CD4-positive, CD25-positive, alpha-beta regulatory T cell (primary cell): ENCODE data around the gene TNIK. TPM values are rescaled to one million over a fixed set of nuclear protein-coding genes. Genes with fewer than 3 reads are reported as not detected.

Experiments used
- ATAC-seq, 2 donors: fragments of 150-1000 bp; cut with Tn5 transposase; one replicate each; pipeline ENCODE4 v1.10.0; 2021; ENCODE audit warnings: low read depth in 2 of 2, moderate number of reproducible peaks in 2 of 2, moderate library complexity in 1 of 2
- DNase-seq, 3 donors: peaks; one replicate each; pipeline versions ENCODE4 v3.0.0 to v3.0.0-alpha.2; 2012 to 2022; ENCODE audit warnings: mixed read lengths in 1 of 3
- H3K27ac ChIP-seq: one replicate; pipeline ENCODE4 v1.7.0; 2013; ENCODE audit warnings: mild to moderate bottlenecking, low read length; ENCODE audit not compliant: insufficient read depth, poor library complexity, severe bottlenecking
- H3K27me3 ChIP-seq: one replicate; pipeline ENCODE4 v1.7.0; 2013; ENCODE audit warnings: low read length; ENCODE audit not compliant: control insufficient read depth, insufficient read depth
- H3K36me3 ChIP-seq: one replicate; pipeline ENCODE4 v1.7.0; 2013; ENCODE audit warnings: mild to moderate bottlenecking, low read length, moderate library complexity; ENCODE audit not compliant: control insufficient read depth, insufficient read depth
- H3K4me1 ChIP-seq: 2 replicates; pipeline ENCODE4 v1.7.0; 2013; ENCODE audit warnings: mild to moderate bottlenecking, low read length; ENCODE audit not compliant: insufficient read depth, control insufficient read depth, poor library complexity, severe bottlenecking
- H3K4me3 ChIP-seq: one replicate; pipeline ENCODE4 v1.7.0; 2013; ENCODE audit warnings: low read depth, mild to moderate bottlenecking, low read length, moderate library complexity
- H3K9me3 ChIP-seq, 2 experiments: 1 replicate in 1 of 2; 2 replicates in 1 of 2; pipeline ENCODE4 v1.7.0; 2013; ENCODE audit warnings: low read length in 2 of 2, mild to moderate bottlenecking in 1 of 2, moderate library complexity in 1 of 2; ENCODE audit not compliant: control insufficient read depth in 2 of 2
- H3K27ac Mint-ChIP-seq, 3 donors: one replicate each; pipeline ENCODE4 v1.8.0; 2020 to 2022; ENCODE audit warnings: mild to moderate bottlenecking in 3 of 3, mixed read lengths in 3 of 3, moderate library complexity in 2 of 3
- H3K27me3 Mint-ChIP-seq: one replicate; pipeline ENCODE4 v1.8.0; 2022; ENCODE audit warnings: mild to moderate bottlenecking, mixed read lengths
- H3K36me3 Mint-ChIP-seq: one replicate; pipeline ENCODE4 v1.8.0; 2020; ENCODE audit warnings: mixed read lengths
- H3K4me1 Mint-ChIP-seq, 4 donors: one replicate each; pipeline ENCODE4 v1.8.0; 2020 to 2022; ENCODE audit warnings: mixed read lengths in 4 of 4, mild to moderate bottlenecking in 1 of 4
- H3K4me3 Mint-ChIP-seq, 4 donors: one replicate each; pipeline ENCODE4 v1.8.0; 2020 to 2022; ENCODE audit warnings: mild to moderate bottlenecking in 4 of 4, mixed read lengths in 4 of 4, moderate library complexity in 3 of 4
- H3K9me3 Mint-ChIP-seq, 7 donors: one replicate each; pipeline ENCODE4 v1.8.0; 2020 to 2022; ENCODE audit warnings: mixed read lengths in 7 of 7, mild to moderate bottlenecking in 3 of 7, moderate library complexity in 2 of 7
- polyA plus RNA-seq, 4 donors: library from polyadenylated mRNA; unstranded; fragments of 300-500 nt; fragmentation: Illumina TruSeq; gene quantifications; one replicate each; pipeline ENCODE4 v1.2.3, GENCODE V29; 2021
- total RNA-seq: library from RNA; stranded (reverse); gene quantifications from one replicate; pipeline ENCODE4 v1.2.3, GENCODE V29; 2022

TNIK gene
- total and polyA plus RNA-seq, 5 donors from 2014 or later = 14.7 to 162 (median 22.3) TPM

GRCh38 chr3:171488479-171488878 is 28.3 kb upstream of the TNIK start:
- Mint-ChIP-seq H3K9me3 (no peaks in the 10 kb centered on the region), H3K4me3 (no peak overlapping the region), H3K36me3 (no peaks in the 10 kb centered on the region), H3K27ac (no peak overlapping the region), H3K4me1 (peaks cover 10 to 32% (median 14%) of the 10 kb centered on the region in 4 donors), H3K27me3 (peaks cover 4% of the 10 kb centered on the region)
- no peaks in the 10 kb centered on the region for H3K27me3 ChIP-seq
- ATAC-seq (no peak), DNase-seq (no peak)
- no peaks in the 10 kb centered on the region for H3K9me3 ChIP-seq
- H3K4me3 ChIP-seq = no peak overlapping the region
- peaks cover 5% of the 10 kb centered on the region for H3K4me1 ChIP-seq
- H3K36me3 ChIP-seq = no peaks in the 10 kb centered on the region
- no peak overlapping the region for H3K27ac ChIP-seq

DNA sequence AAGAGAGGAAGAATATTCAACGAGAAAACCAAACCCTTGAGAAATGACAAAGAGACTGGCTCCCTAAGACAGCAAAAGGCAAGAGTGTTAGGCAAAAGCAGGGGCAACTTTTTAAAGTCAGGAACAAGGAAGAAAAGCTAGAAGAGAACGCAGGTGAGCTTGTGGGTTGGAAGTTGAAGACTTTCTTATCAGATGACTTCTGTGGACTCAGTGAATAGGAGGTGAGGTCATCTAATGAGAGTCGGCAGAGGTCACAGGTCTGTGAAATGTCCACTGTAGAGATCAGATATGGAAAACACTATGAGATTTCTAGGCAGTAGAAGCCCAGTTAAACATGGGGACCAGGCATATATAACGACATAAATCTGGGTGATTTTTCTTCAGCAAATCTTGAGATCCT is 27.2 kb upstream of the TNIK start:
- Histone ChIP-seq H3K27ac (no peak overlapping the region), H3K9me3 (no peaks in the 10 kb centered on the region), H3K4me1 (peaks cover 5% of the 10 kb centered on the region), H3K4me3 (no peak overlapping the region), H3K27me3 (no peaks in the 10 kb centered on the region), H3K36me3 (no peaks in the 10 kb centered on the region)
- Mint-ChIP-seq H3K4me3 (no peak overlapping the region), H3K27me3 (peaks cover 4% of the 10 kb centered on the region), H3K36me3 (no peaks in the 10 kb centered on the region), H3K9me3 (no peaks in the 10 kb centered on the region), H3K27ac (no peak overlapping the region), H3K4me1 (peaks cover 2 to 24% (median 10%) of the 10 kb centered on the region in 4 donors)
- DNase-seq (no peak), ATAC-seq (no peak)

DNA sequence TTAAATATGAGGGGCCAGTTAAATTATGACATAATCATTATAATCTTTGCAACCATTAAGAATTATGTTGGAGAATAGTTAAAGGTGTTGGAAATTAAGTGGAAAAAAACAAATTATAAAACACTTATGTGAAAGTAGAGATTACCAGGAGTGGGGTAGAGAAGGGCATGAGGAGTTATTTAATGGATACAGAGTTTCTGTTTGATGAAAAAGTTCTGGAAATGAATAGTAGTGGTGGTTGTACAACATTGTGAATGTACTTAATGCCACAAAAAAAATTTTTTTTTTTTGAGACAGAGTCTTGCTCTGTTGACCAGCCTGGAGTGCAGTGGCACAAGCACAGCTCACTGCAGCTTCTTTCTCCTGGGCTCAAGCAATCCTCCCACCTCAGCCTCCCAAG is 25.1 kb upstream of the TNIK start:
- no peak for ATAC-seq

DNA sequence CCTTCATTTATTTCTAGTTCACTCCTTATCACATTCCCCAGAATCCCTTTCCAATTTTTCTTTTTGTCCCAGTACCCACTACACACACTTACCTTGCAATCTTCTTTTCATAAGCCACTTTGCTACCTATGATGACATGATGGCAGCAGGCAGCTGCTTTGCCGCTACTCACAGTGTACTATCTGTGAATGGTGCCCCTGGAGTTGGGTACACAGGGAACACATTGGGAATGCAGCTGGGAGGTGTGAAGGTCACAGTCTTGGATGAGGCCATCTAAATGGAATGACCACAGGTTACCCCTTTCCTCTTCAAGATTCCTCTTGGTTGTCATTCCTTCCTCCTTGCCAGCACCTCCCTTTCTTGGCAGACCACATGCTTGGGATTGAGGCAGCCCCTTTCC is 20.8 kb upstream of the TNIK start:
- H3K4me1 ChIP-seq = peaks cover 15% of the 10 kb centered on the region
- H3K4me1 Mint-ChIP-seq = peaks cover 8 to 17% (median 14%) of the 10 kb centered on the region in 4 donors
- ATAC-seq (no peak), DNase-seq (no peak)
- no peaks in the 10 kb centered on the region for H3K36me3 ChIP-seq
- peak overlapping the region in 3 of 4 donors; percentile 0 to 74 (median 59) for H3K4me3 Mint-ChIP-seq
- no peaks in the 10 kb centered on the region for H3K9me3 Mint-ChIP-seq
- no peaks in the 10 kb centered on the region for H3K9me3 ChIP-seq
- H3K36me3 Mint-ChIP-seq = no peaks in the 10 kb centered on the region
- H3K4me3 ChIP-seq = peak overlapping the region; percentile 52
- no peaks in the 10 kb centered on the region for H3K27me3 Mint-ChIP-seq
- H3K27me3 ChIP-seq = no peaks in the 10 kb centered on the region
- peak overlapping the region; percentile 57 to 91 (median 68) for H3K27ac Mint-ChIP-seq
- H3K27ac ChIP-seq = peak overlapping the region; percentile 36

More for the DNA sequence above, 25.1 kb upstream of the TNIK start:
- Histone ChIP-seq H3K9me3 (no peaks in the 10 kb centered on the region), H3K27ac (no peak overlapping the region), H3K4me1 (peaks cover 7% of the 10 kb centered on the region), H3K4me3 (no peak overlapping the region), H3K27me3 (no peaks in the 10 kb centered on the region), H3K36me3 (no peaks in the 10 kb centered on the region)
- Mint-ChIP-seq H3K36me3 (no peaks in the 10 kb centered on the region), H3K4me1 (peaks cover 7 to 14% (median 8%) of the 10 kb centered on the region in 4 donors), H3K4me3 (no peak overlapping the region), H3K27me3 (no peaks in the 10 kb centered on the region), H3K27ac (no peak overlapping the region), H3K9me3 (no peaks in the 10 kb centered on the region)
- no peak for DNase-seq

- peak; percentile 81 to 82 for ATAC-seq
- peak in 2 of 3 donors; percentile 35 to 72 for DNase-seq
- Mint-ChIP-seq H3K9me3 (no peaks in the 10 kb centered on the region), H3K4me3 (peak overlapping the region; percentile 5 to 74 (median 64)), H3K36me3 (no peaks in the 10 kb centered on the region), H3K27ac (peak overlapping the region; percentile 57 to 91 (median 68)), H3K4me1 (peaks cover 8 to 17% (median 14%) of the 10 kb centered on the region in 4 donors), H3K27me3 (no peaks in the 10 kb centered on the region)
- Histone ChIP-seq H3K27me3 (no peaks in the 10 kb centered on the region), H3K4me3 (peak overlapping the region; percentile 52), H3K36me3 (no peaks in the 10 kb centered on the region), H3K9me3 (no peaks in the 10 kb centered on the region), H3K4me1 (peaks cover 15% of the 10 kb centered on the region), H3K27ac (peak overlapping the region; percentile 36)
Measured at GRCh38 chr3:171480526-171480925, 20.3 kb upstream of the TNIK start.

- ATAC-seq = no peak
- no peaks in the 10 kb centered on the region for H3K9me3 Mint-ChIP-seq
- Histone ChIP-seq H3K4me3 (no peak overlapping the region), H3K9me3 (no peaks in the 10 kb centered on the region), H3K27ac (no peak overlapping the region), H3K27me3 (peaks cover 2% of the 10 kb centered on the region), H3K36me3 (no peaks in the 10 kb centered on the region), H3K4me1 (peaks cover 15% of the 10 kb centered on the region)
- no peaks in the 10 kb centered on the region for H3K36me3 Mint-ChIP-seq
- no peak overlapping the region for H3K4me3 Mint-ChIP-seq
- H3K4me1 Mint-ChIP-seq = peaks cover 8 to 17% (median 14%) of the 10 kb centered on the region in 4 donors
- no peak for DNase-seq
- H3K27me3 Mint-ChIP-seq = peaks cover 5% of the 10 kb centered on the region
- H3K27ac Mint-ChIP-seq = no peak overlapping the region
Measured at GRCh38 chr3:171476532-171477102, 16.4 kb upstream of the TNIK start.

GRCh38 chr3:171472552-171472951 is 12.3 kb upstream of the TNIK start:
- Mint-ChIP-seq H3K9me3 (no peaks in the 10 kb centered on the region), H3K36me3 (no peaks in the 10 kb centered on the region)
- no peak for ATAC-seq

DNA sequence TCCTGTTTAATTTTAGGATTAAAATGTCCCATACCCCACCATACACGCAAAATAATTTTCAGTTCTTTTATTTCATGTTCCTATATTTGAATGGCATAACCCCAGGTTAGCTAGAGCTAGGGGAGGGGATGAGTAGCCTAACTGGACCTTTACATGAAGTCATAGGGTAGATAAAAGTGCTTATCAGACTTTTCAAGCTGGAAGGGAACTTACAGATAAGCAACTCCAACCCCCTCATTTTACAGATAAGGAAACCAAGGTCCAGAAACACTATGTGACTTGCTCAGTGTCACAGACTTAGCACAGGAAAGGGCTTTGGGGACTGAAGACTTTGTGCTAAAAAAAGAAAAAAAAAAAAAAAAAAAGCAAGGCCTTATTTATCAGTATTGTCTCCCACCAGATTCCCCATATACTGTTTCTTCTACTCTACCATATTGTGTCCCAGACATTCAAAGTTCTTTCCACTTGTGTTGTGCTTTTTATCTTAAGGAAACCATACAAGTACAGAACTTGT is 10.6 kb upstream of the TNIK start:
- H3K4me1 ChIP-seq = no peaks in the 10 kb centered on the region
- Mint-ChIP-seq H3K4me1 (no peaks in the 10 kb centered on the region), H3K4me3 (peak overlapping the region in 1 of 4 donors; percentile 91), H3K27ac (no peak overlapping the region), H3K36me3 (no peaks in the 10 kb centered on the region), H3K27me3 (peaks cover 13% of the 10 kb centered on the region), H3K9me3 (no peaks in the 10 kb centered on the region)
- DNase-seq = no peak
- peaks cover 2% of the 10 kb centered on the region for H3K27me3 ChIP-seq
- no peak for ATAC-seq
- H3K27ac ChIP-seq = no peak overlapping the region
- H3K4me3 ChIP-seq = no peak overlapping the region
- no peaks in the 10 kb centered on the region for H3K36me3 ChIP-seq
- no peaks in the 10 kb centered on the region for H3K9me3 ChIP-seq

More at GRCh38 chr3:171472552-171472951, 12.3 kb upstream of the TNIK start:
- no peak overlapping the region for H3K27ac ChIP-seq
- no peaks in the 10 kb centered on the region for H3K9me3 ChIP-seq
- no peaks in the 10 kb centered on the region for H3K36me3 ChIP-seq
- no peaks in the 10 kb centered on the region for H3K4me1 ChIP-seq
- Mint-ChIP-seq H3K27me3 (peaks cover 13% of the 10 kb centered on the region), H3K4me3 (no peak overlapping the region), H3K27ac (no peak overlapping the region), H3K4me1 (no peaks in the 10 kb centered on the region)
- peaks cover 2% of the 10 kb centered on the region for H3K27me3 ChIP-seq
- H3K4me3 ChIP-seq = no peak overlapping the region
- DNase-seq = no peak
